Measurements from ENCODE around the gene HYLS1. TPM values are rescaled to one million over a fixed set of nuclear protein-coding genes. Genes with fewer than 3 reads are reported as not detected.

The HYLS1 gene
- total RNA-seq, 1 donor, result 5.8 TPM

DNA sequence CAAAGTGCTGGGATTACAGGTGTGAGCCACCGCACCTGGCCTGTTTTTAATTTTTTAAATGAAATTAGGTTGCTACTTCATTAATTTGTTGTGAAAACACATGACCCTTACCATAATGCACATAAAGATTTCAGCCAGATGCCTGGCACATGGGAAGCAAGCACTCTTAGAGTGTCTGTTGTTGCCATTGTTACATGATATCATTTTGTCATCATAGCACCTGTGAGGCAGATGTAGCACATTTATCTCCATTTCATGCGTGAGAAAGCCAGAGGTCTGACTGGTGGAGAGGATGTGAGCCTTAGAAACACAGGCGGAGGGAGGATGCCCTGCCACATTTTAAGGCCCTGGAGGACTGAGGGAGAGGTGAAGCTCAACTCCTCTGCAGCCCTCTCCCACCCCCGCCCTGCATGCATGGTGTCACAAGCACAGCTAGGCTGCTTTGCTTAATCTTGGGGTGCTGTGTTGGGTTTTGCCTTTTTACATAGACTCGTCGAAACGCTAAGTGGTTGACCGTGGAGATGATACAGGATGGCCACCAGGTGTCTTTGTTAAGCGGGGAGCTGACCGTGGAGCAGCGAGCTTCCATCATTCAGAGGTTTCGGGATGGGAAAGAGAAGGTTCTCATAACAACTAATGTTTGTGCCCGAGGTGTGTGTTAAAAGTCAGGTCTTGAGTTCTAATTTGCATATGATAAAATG, 30.8 kb downstream of the HYLS1 start:
- no peaks in the 10 kb centered on the region for H3K9me3 ChIP-seq (ENCODE audit: low read depth, low read length)
- no peak overlapping the region for H3K4me3 ChIP-seq (ENCODE audit: insufficient read depth, low read length)
- peaks cover 51% of the 10 kb centered on the region for H3K27me3 ChIP-seq (ENCODE audit: insufficient read depth, low read length)
- H2AFZ ChIP-seq (ENCODE audit: low read length), result no peak overlapping the region
- no peaks in the 10 kb centered on the region for H4K20me1 ChIP-seq (ENCODE audit: insufficient read depth, low read length)
- H3K79me2 ChIP-seq (ENCODE audit: insufficient read depth, low read length), result no peaks in the 10 kb centered on the region
- H3K27ac ChIP-seq (ENCODE audit: low read depth, low read length), result no peak overlapping the region
- no peak for DNase-seq (ENCODE audit: insufficient read length, low spot score, missing footprints)
- no peaks in the 10 kb centered on the region for H3K36me3 ChIP-seq (ENCODE audit: insufficient read depth, low read length)
- H3K4me2 ChIP-seq (ENCODE audit: insufficient read depth, low read length), result no peak overlapping the region
- TF ChIP-seq, protein P1, sequence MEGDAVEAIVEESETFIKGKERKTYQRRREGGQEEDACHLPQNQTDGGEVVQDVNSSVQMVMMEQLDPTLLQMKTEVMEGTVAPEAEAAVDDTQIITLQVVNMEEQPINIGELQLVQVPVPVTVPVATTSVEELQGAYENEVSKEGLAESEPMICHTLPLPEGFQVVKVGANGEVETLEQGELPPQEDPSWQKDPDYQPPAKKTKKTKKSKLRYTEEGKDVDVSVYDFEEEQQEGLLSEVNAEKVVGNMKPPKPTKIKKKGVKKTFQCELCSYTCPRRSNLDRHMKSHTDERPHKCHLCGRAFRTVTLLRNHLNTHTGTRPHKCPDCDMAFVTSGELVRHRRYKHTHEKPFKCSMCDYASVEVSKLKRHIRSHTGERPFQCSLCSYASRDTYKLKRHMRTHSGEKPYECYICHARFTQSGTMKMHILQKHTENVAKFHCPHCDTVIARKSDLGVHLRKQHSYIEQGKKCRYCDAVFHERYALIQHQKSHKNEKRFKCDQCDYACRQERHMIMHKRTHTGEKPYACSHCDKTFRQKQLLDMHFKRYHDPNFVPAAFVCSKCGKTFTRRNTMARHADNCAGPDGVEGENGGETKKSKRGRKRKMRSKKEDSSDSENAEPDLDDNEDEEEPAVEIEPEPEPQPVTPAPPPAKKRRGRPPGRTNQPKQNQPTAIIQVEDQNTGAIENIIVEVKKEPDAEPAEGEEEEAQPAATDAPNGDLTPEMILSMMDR (IDR thresholded peaks at IDR 0.05; ENCODE audit: extremely low read depth, low read depth, low read length), result no peak
- H3K4me1 ChIP-seq (ENCODE audit: insufficient read depth, low read length), result no peaks in the 10 kb centered on the region

DNA sequence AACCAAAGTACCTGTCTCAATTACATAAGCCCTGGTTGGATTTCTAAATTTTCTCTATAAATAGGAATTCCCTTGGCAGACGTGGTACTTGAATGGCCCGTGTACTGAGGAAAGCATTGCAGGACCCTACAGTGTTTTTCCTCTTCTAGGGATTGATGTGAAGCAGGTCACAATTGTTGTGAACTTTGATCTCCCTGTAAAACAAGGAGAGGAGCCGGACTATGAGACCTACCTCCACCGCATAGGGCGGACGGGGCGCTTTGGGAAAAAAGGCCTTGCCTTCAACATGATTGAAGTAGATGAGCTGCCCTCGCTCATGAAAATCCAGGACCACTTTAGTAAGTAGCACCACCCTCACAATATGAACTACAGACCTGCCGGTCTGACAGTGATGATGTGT, 33.6 kb downstream of the HYLS1 start:
- no peak for DNase-seq (ENCODE audit: insufficient read length, low spot score, missing footprints)
- TF ChIP-seq, protein P1 (IDR thresholded peaks at IDR 0.05; ENCODE audit: extremely low read depth, low read depth, low read length), result no peak
- H3K27me3 ChIP-seq (ENCODE audit: insufficient read depth, low read length), result peaks cover 52% of the 10 kb centered on the region

DNA sequence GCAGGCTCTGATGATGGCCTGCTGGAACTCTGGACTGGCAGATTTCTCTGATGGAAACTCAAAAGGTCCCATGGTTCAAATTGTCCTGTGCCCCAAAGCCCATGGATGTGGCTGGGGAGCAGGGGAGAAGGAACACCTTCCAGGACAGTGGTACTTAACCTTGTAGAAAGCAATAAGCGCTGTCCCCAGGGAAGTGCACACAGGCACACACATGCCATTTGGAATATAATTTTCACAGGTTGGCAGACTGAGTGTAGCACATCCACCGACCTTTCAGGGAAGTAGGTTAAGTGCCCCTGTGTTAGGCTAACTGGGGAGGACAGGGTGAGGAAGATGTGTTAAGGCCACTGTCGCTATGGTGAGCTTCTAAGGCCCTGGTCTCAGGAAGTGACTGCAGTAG, 34.7 kb downstream of the HYLS1 start:
- Histone ChIP-seq H2AFZ (ENCODE audit: low read length) (no peak overlapping the region), H3K36me3 (ENCODE audit: insufficient read depth, low read length) (no peaks in the 10 kb centered on the region), H3K4me2 (ENCODE audit: insufficient read depth, low read length) (no peak overlapping the region), H3K4me3 (ENCODE audit: insufficient read depth, low read length) (no peak overlapping the region), H3K79me2 (ENCODE audit: insufficient read depth, low read length) (no peaks in the 10 kb centered on the region), H3K4me1 (ENCODE audit: insufficient read depth, low read length) (no peaks in the 10 kb centered on the region), H3K27me3 (ENCODE audit: insufficient read depth, low read length) (peaks cover 51% of the 10 kb centered on the region), H4K20me1 (ENCODE audit: insufficient read depth, low read length) (no peaks in the 10 kb centered on the region), H3K9me3 (ENCODE audit: low read depth, low read length) (no peaks in the 10 kb centered on the region), H3K27ac (ENCODE audit: low read depth, low read length) (no peak overlapping the region)
- no peak for DNase-seq (ENCODE audit: insufficient read length, low spot score, missing footprints)
- TF ChIP-seq, protein P1 (IDR thresholded peaks at IDR 0.05; ENCODE audit: extremely low read depth, low read depth, low read length), result no peak

More for the DNA sequence above, 33.6 kb downstream of the HYLS1 start:
- Histone ChIP-seq H2AFZ (ENCODE audit: low read length) (no peak overlapping the region), H3K4me2 (ENCODE audit: insufficient read depth, low read length) (no peak overlapping the region), H3K27ac (ENCODE audit: low read depth, low read length) (no peak overlapping the region), H3K4me1 (ENCODE audit: insufficient read depth, low read length) (no peaks in the 10 kb centered on the region), H3K4me3 (ENCODE audit: insufficient read depth, low read length) (no peak overlapping the region), H3K9me3 (ENCODE audit: low read depth, low read length) (no peaks in the 10 kb centered on the region), H3K79me2 (ENCODE audit: insufficient read depth, low read length) (no peaks in the 10 kb centered on the region), H3K36me3 (ENCODE audit: insufficient read depth, low read length) (no peaks in the 10 kb centered on the region), H4K20me1 (ENCODE audit: insufficient read depth, low read length) (no peaks in the 10 kb centered on the region)

DNA sequence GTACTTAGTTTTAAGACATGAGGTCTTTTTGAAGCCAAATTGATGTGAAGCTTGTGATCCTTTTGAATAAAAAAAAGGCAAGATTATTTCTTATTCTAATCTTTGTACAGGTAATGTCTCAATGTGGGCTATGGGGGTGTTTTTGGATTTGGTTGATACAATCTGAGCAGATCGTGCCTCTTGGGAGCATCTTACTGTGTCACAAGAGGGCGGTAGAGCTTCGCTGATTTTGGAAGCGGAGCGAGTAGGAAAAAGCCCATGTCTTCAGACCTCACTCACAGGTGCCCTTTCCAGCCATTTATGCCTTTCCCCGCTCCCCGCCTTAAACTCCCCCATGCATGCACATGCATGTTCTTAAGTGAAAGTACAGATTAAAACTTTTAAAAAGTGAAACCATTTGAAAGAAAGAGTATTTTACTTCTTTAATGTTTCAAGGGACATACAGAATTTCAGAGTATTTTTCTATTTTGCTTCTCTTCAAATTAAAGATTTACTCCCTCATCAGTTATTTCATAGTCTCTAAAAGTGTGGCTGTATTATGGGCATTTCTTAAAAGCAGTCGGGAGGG, 35.6 kb downstream of the HYLS1 start:
- no peaks in the 10 kb centered on the region for H3K9me3 ChIP-seq (ENCODE audit: low read depth, low read length)
- H3K4me2 ChIP-seq (ENCODE audit: insufficient read depth, low read length), result no peak overlapping the region
- H3K4me1 ChIP-seq (ENCODE audit: insufficient read depth, low read length), result no peaks in the 10 kb centered on the region
- H3K79me2 ChIP-seq (ENCODE audit: insufficient read depth, low read length), result no peaks in the 10 kb centered on the region
- H3K36me3 ChIP-seq (ENCODE audit: insufficient read depth, low read length), result no peaks in the 10 kb centered on the region
- H3K27me3 ChIP-seq (ENCODE audit: insufficient read depth, low read length), result peaks cover 49% of the 10 kb centered on the region
- DNase-seq (ENCODE audit: insufficient read length, low spot score, missing footprints), result peak; percentile 76
- H3K27ac ChIP-seq (ENCODE audit: low read depth, low read length), result no peak overlapping the region
- H4K20me1 ChIP-seq (ENCODE audit: insufficient read depth, low read length), result no peaks in the 10 kb centered on the region
- H3K4me3 ChIP-seq (ENCODE audit: insufficient read depth, low read length), result no peak overlapping the region
- TF ChIP-seq, protein P1 (IDR thresholded peaks at IDR 0.05; ENCODE audit: extremely low read depth, low read depth, low read length), result peak; percentile 87
- no peak overlapping the region for H2AFZ ChIP-seq (ENCODE audit: low read length)
